ENCODE data around the gene CAND2. TPM values are rescaled to one million over a fixed set of nuclear protein-coding genes. Genes with fewer than 3 reads are reported as not detected.

CAND2 gene
- total and polyA plus RNA-seq, 2 donors: 0.42 to 1.4 TPM

GRCh38 chr3:12817343-12817710 is 20.8 kb downstream of the CAND2 start:
- 33% methylated on average over 16 of the region's 16 CpGs for WGBS

GRCh38 chr3:12818273-12818672 is 21.8 kb downstream of the CAND2 start:
- no peak for DNase-seq (ENCODE audit: low read depth in 6 of 9, low spot score in 9 of 9)
- 96% methylated on average over 8 of the region's 8 CpGs for WGBS
- H3K27ac ChIP-seq (ENCODE audit: low read depth in 1 of 2, low read length in 1 of 2): no peak overlapping the region
- peaks cover 0 to 4% of the 10 kb centered on the region in 2 donors for H3K36me3 ChIP-seq (ENCODE audit: control insufficient read depth in 2 of 2, insufficient read depth in 2 of 2, low read length in 1 of 2)
- H3K4me3 ChIP-seq (ENCODE audit: low read length in 2 of 2): no peak overlapping the region
- no peaks in the 10 kb centered on the region for H3K9me3 ChIP-seq (ENCODE audit: control insufficient read depth in 2 of 2, insufficient read depth in 1 of 2, low read length in 1 of 2)
- H3K27me3 ChIP-seq (ENCODE audit: control insufficient read depth in 2 of 2, insufficient read depth in 1 of 2, low read length in 1 of 2): no peaks in the 10 kb centered on the region
- no peaks in the 10 kb centered on the region for H3K4me1 ChIP-seq (ENCODE audit: control insufficient read depth in 2 of 2, insufficient read depth in 2 of 2, low read length in 2 of 2)

More at GRCh38 chr3:12817343-12817710, 20.8 kb downstream of the CAND2 start:
- Histone ChIP-seq H3K27ac (ENCODE audit: low read depth in 1 of 2, low read length in 1 of 2) (no peak overlapping the region), H3K36me3 (ENCODE audit: control insufficient read depth in 2 of 2, insufficient read depth in 2 of 2, low read length in 1 of 2) (peaks cover 0 to 4% of the 10 kb centered on the region in 2 donors), H3K4me3 (ENCODE audit: low read length in 2 of 2) (no peak overlapping the region), H3K4me1 (ENCODE audit: control insufficient read depth in 2 of 2, insufficient read depth in 2 of 2, low read length in 2 of 2) (no peaks in the 10 kb centered on the region), H3K9me3 (ENCODE audit: control insufficient read depth in 2 of 2, insufficient read depth in 1 of 2, low read length in 1 of 2) (no peaks in the 10 kb centered on the region), H3K27me3 (ENCODE audit: control insufficient read depth in 2 of 2, insufficient read depth in 1 of 2, low read length in 1 of 2) (no peaks in the 10 kb centered on the region)
- no peak for DNase-seq (ENCODE audit: low read depth in 6 of 9, low spot score in 9 of 9)

GRCh38 chr3:12818773-12819172 is 22.3 kb downstream of the CAND2 start:
- H3K4me3 ChIP-seq (ENCODE audit: low read length in 2 of 2): no peak overlapping the region
- no peak overlapping the region for H3K27ac ChIP-seq (ENCODE audit: low read depth in 1 of 2, low read length in 1 of 2)
- no peaks in the 10 kb centered on the region for H3K9me3 ChIP-seq (ENCODE audit: control insufficient read depth in 2 of 2, insufficient read depth in 1 of 2, low read length in 1 of 2)
- H3K36me3 ChIP-seq (ENCODE audit: control insufficient read depth in 2 of 2, insufficient read depth in 2 of 2, low read length in 1 of 2): peaks cover 0 to 4% of the 10 kb centered on the region in 2 donors
- WGBS: 91% methylated on average over 5 of the region's 5 CpGs
- H3K27me3 ChIP-seq (ENCODE audit: control insufficient read depth in 2 of 2, insufficient read depth in 1 of 2, low read length in 1 of 2): no peaks in the 10 kb centered on the region
- H3K4me1 ChIP-seq (ENCODE audit: control insufficient read depth in 2 of 2, insufficient read depth in 2 of 2, low read length in 2 of 2): no peaks in the 10 kb centered on the region
- DNase-seq (ENCODE audit: low read depth in 6 of 9, low spot score in 9 of 9): no peak

GRCh38 chr3:12822725-12823373 is 26.4 kb downstream of the CAND2 start:
- no peaks in the 10 kb centered on the region for H3K36me3 ChIP-seq (ENCODE audit: control insufficient read depth in 2 of 2, insufficient read depth in 2 of 2, low read length in 1 of 2)
- no peak overlapping the region for H3K4me3 ChIP-seq (ENCODE audit: low read length in 2 of 2)
- WGBS: 76% methylated on average over 8 of the region's 8 CpGs
- H3K9me3 ChIP-seq (ENCODE audit: control insufficient read depth in 2 of 2, insufficient read depth in 1 of 2, low read length in 1 of 2): peaks cover 0 to 2% of the 10 kb centered on the region in 2 donors
- DNase-seq (ENCODE audit: low read depth in 6 of 9, low spot score in 9 of 9): peak in 1 of 9 donors; percentile 21
- no peak overlapping the region for H3K27ac ChIP-seq (ENCODE audit: low read depth in 1 of 2, low read length in 1 of 2)
- H3K4me1 ChIP-seq (ENCODE audit: control insufficient read depth in 2 of 2, insufficient read depth in 2 of 2, low read length in 2 of 2): no peaks in the 10 kb centered on the region
- no peaks in the 10 kb centered on the region for H3K27me3 ChIP-seq (ENCODE audit: control insufficient read depth in 2 of 2, insufficient read depth in 1 of 2, low read length in 1 of 2)

- Histone ChIP-seq H3K27me3 (ENCODE audit: control insufficient read depth in 2 of 2, insufficient read depth in 1 of 2, low read length in 1 of 2) (no peaks in the 10 kb centered on the region), H3K36me3 (ENCODE audit: control insufficient read depth in 2 of 2, insufficient read depth in 2 of 2, low read length in 1 of 2) (no peaks in the 10 kb centered on the region), H3K9me3 (ENCODE audit: control insufficient read depth in 2 of 2, insufficient read depth in 1 of 2, low read length in 1 of 2) (peaks cover 0 to 2% of the 10 kb centered on the region in 2 donors), H3K4me3 (ENCODE audit: low read length in 2 of 2) (no peak overlapping the region), H3K4me1 (ENCODE audit: control insufficient read depth in 2 of 2, insufficient read depth in 2 of 2, low read length in 2 of 2) (no peaks in the 10 kb centered on the region), H3K27ac (ENCODE audit: low read depth in 1 of 2, low read length in 1 of 2) (no peak overlapping the region)
- no peak for DNase-seq (ENCODE audit: low read depth in 6 of 9, low spot score in 9 of 9)
- WGBS: 96% methylated on average over 7 of the region's 7 CpGs
Measured at GRCh38 chr3:12824299-12824698, 27.8 kb downstream of the CAND2 start.

GRCh38 chr3:12825156-12825555 is 28.7 kb downstream of the CAND2 start:
- DNase-seq (ENCODE audit: low read depth in 6 of 9, low spot score in 9 of 9): no peak
- H3K9me3 ChIP-seq (ENCODE audit: control insufficient read depth in 2 of 2, insufficient read depth in 1 of 2, low read length in 1 of 2): peaks cover 0 to 2% of the 10 kb centered on the region in 2 donors
- H3K4me3 ChIP-seq (ENCODE audit: low read length in 2 of 2): no peak overlapping the region
- WGBS: 91% methylated on average over 8 of the region's 8 CpGs
- H3K36me3 ChIP-seq (ENCODE audit: control insufficient read depth in 2 of 2, insufficient read depth in 2 of 2, low read length in 1 of 2): peaks cover 0 to 4% of the 10 kb centered on the region in 2 donors
- H3K27me3 ChIP-seq (ENCODE audit: control insufficient read depth in 2 of 2, insufficient read depth in 1 of 2, low read length in 1 of 2): no peaks in the 10 kb centered on the region
- H3K4me1 ChIP-seq (ENCODE audit: control insufficient read depth in 2 of 2, insufficient read depth in 2 of 2, low read length in 2 of 2): no peaks in the 10 kb centered on the region
- H3K27ac ChIP-seq (ENCODE audit: low read depth in 1 of 2, low read length in 1 of 2): no peak overlapping the region

- no peak overlapping the region for H3K4me3 ChIP-seq (ENCODE audit: low read length in 2 of 2)
- H3K27ac ChIP-seq (ENCODE audit: low read depth in 1 of 2, low read length in 1 of 2): no peak overlapping the region
- H3K27me3 ChIP-seq (ENCODE audit: control insufficient read depth in 2 of 2, insufficient read depth in 1 of 2, low read length in 1 of 2): no peaks in the 10 kb centered on the region
- no peaks in the 10 kb centered on the region for H3K4me1 ChIP-seq (ENCODE audit: control insufficient read depth in 2 of 2, insufficient read depth in 2 of 2, low read length in 2 of 2)
- DNase-seq (ENCODE audit: low read depth in 6 of 9, low spot score in 9 of 9): no peak
- H3K36me3 ChIP-seq (ENCODE audit: control insufficient read depth in 2 of 2, insufficient read depth in 2 of 2, low read length in 1 of 2): peaks cover 21 to 33% of the 10 kb centered on the region in 2 donors
- 98% methylated on average over 4 of the region's 4 CpGs for WGBS
- H3K9me3 ChIP-seq (ENCODE audit: control insufficient read depth in 2 of 2, insufficient read depth in 1 of 2, low read length in 1 of 2): peaks cover 0 to 2% of the 10 kb centered on the region in 2 donors
Measured at GRCh38 chr3:12828751-12829150, 32.3 kb downstream of the CAND2 start.

DNA sequence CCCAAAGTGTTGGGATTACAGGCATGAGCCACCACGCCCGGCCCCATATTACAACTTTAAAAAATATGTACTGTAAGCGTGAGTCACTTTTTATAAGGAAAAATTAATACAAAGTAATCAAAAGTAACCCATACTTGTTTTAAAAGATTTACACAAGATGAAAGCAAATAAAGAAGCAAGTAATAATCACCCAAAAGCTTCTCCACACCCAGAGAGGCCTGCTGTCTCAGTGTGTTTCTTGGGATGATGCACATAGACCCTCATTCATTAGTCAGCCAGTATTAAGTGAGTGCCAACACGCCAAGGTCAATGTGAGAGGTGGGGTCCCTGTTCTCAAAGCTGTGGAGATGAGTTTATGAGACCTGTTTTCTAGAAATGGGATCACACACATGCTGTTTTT is 32.9 kb downstream of the CAND2 start:
- Histone ChIP-seq H3K4me1 (ENCODE audit: control insufficient read depth in 2 of 2, insufficient read depth in 2 of 2, low read length in 2 of 2) (no peaks in the 10 kb centered on the region), H3K36me3 (ENCODE audit: control insufficient read depth in 2 of 2, insufficient read depth in 2 of 2, low read length in 1 of 2) (peaks cover 28 to 40% of the 10 kb centered on the region in 2 donors), H3K9me3 (ENCODE audit: control insufficient read depth in 2 of 2, insufficient read depth in 1 of 2, low read length in 1 of 2) (peaks cover 0 to 2% of the 10 kb centered on the region in 2 donors), H3K4me3 (ENCODE audit: low read length in 2 of 2) (no peak overlapping the region), H3K27me3 (ENCODE audit: control insufficient read depth in 2 of 2, insufficient read depth in 1 of 2, low read length in 1 of 2) (no peaks in the 10 kb centered on the region), H3K27ac (ENCODE audit: low read depth in 1 of 2, low read length in 1 of 2) (no peak overlapping the region)
- over 99% methylated on average over 4 of the region's 4 CpGs for WGBS
- no peak for DNase-seq (ENCODE audit: low read depth in 6 of 9, low spot score in 9 of 9)

GRCh38 chr3:12829886-12830784 is 33.7 kb downstream of the CAND2 start:
- Histone ChIP-seq H3K4me3 (ENCODE audit: low read length in 2 of 2) (no peak overlapping the region), H3K36me3 (ENCODE audit: control insufficient read depth in 2 of 2, insufficient read depth in 2 of 2, low read length in 1 of 2) (peaks cover 35 to 47% of the 10 kb centered on the region in 2 donors), H3K9me3 (ENCODE audit: control insufficient read depth in 2 of 2, insufficient read depth in 1 of 2, low read length in 1 of 2) (peaks cover 0 to 2% of the 10 kb centered on the region in 2 donors), H3K4me1 (ENCODE audit: control insufficient read depth in 2 of 2, insufficient read depth in 2 of 2, low read length in 2 of 2) (no peaks in the 10 kb centered on the region), H3K27ac (ENCODE audit: low read depth in 1 of 2, low read length in 1 of 2) (no peak overlapping the region), H3K27me3 (ENCODE audit: control insufficient read depth in 2 of 2, insufficient read depth in 1 of 2, low read length in 1 of 2) (no peaks in the 10 kb centered on the region)
- 96% methylated on average over 17 of the region's 17 CpGs for WGBS
- DNase-seq (ENCODE audit: low read depth in 6 of 9, low spot score in 9 of 9): no peak

Data from thymus (tissue), 11 donors.